ENCODE results near the gene CYB561D2.

Gene CYB561D2

GRCh38 chr3:50374363-50375257 lies 23.9 kb downstream of the CYB561D2 start:
- TF ChIP-seq TCF4 (CRISPR knock-in tag; IDR thresholded peaks at IDR 0.05; ENCODE audit: borderline replicate concordance), result no peak
- no peak for ATAC-seq

DNA sequence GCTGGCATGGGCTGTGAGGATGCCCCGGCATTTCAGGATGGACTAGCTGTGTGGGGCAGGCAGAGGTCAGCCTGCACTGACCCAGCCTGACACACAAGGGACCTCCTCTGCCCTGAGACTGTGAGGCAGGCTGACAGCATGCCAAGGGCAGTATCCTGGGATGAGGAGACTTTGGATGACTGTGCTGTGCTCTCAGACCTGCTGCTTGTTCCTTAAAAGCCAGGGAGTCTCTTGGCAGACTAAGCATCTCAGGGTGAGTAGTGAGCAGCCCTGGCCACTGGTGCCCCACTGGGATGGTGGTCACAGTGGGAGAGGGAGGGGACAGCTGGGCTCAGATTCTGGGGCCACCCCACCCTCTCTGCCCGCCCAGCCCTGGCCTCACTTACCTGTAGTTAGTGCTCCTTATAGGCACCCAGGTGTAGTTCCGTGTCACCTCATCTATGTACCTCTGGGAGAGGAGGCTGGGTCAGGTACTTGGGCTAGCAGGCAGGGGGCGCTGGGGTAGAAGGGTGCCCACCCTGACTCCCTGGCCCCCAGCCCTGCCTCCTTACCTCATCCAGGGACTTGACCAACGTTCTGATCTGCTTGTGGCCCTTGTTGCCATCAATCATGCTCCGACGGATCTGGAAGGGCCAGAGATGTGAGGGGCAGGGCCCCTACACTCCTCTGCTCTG lies 24.7 kb downstream of the CYB561D2 start:
- ATAC-seq, result peak; percentile 9
- TF ChIP-seq ZNF565 (CRISPR knock-in tag; conservative IDR thresholded peaks at IDR 0.05; ENCODE audit: low read depth) (no peak), ZFP3 (CRISPR knock-in tag; IDR thresholded peaks at IDR 0.05) (no peak), ZNF70 (CRISPR knock-in tag; IDR thresholded peaks at IDR 0.05) (no peak), PPARA (CRISPR knock-in tag; IDR thresholded peaks at IDR 0.05; ENCODE audit: borderline replicate concordance) (no peak), ZC3H10 (CRISPR knock-in tag; IDR thresholded peaks at IDR 0.05) (no peak), ISL1 (CRISPR knock-in tag; IDR thresholded peaks at IDR 0.05) (no peak)
- TF ChIP-seq, protein P1, sequence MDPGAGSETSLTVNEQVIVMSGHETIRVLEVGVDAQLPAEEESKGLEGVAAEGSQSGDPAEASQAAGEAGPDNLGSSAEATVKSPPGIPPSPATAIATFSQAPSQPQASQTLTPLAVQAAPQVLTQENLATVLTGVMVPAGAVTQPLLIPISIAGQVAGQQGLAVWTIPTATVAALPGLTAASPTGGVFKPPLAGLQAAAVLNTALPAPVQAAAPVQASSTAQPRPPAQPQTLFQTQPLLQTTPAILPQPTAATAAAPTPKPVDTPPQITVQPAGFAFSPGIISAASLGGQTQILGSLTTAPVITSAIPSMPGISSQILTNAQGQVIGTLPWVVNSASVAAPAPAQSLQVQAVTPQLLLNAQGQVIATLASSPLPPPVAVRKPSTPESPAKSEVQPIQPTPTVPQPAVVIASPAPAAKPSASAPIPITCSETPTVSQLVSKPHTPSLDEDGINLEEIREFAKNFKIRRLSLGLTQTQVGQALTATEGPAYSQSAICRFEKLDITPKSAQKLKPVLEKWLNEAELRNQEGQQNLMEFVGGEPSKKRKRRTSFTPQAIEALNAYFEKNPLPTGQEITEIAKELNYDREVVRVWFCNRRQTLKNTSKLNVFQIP (CRISPR knock-in tag; IDR thresholded peaks at IDR 0.05; ENCODE audit: borderline replicate concordance, low read depth), result no peak
- TF ChIP-seq, protein P2, sequence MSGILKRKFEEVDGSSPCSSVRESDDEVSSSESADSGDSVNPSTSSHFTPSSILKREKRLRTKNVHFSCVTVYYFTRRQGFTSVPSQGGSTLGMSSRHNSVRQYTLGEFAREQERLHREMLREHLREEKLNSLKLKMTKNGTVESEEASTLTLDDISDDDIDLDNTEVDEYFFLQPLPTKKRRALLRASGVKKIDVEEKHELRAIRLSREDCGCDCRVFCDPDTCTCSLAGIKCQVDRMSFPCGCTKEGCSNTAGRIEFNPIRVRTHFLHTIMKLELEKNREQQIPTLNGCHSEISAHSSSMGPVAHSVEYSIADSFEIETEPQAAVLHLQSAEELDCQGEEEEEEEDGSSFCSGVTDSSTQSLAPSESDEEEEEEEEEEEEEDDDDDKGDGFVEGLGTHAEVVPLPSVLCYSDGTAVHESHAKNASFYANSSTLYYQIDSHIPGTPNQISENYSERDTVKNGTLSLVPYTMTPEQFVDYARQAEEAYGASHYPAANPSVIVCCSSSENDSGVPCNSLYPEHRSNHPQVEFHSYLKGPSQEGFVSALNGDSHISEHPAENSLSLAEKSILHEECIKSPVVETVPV (CRISPR knock-in tag; IDR thresholded peaks at IDR 0.05), result no peak

DNA sequence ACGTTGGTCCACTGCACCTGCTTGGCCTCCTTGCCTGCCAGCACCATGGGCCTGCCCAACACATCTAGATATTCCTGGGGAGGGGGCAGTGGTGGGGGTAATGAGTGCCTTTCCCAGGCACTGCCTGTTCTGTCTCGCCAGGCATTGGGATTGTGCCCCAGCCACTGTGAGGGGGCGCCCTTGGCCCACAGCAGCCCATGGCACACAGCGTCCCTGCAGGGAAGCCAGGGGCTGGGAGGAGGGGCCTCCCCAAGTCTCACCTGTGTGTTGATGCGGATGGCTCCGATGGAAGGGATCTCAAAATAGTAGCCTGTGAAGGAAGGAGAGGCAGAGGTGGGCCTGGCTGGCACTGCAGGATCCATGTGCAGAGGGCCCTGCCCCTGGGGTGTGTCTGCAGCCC lies 27.4 kb downstream of the CYB561D2 start:
- TF ChIP-seq ZNF70 (CRISPR knock-in tag; IDR thresholded peaks at IDR 0.05) (no peak), ZFP30 (CRISPR knock-in tag; IDR thresholded peaks at IDR 0.05) (no peak), OSR1 (CRISPR knock-in tag; IDR thresholded peaks at IDR 0.05) (no peak), RARB (CRISPR knock-in tag; IDR thresholded peaks at IDR 0.05) (no peak), ARNTL (CRISPR knock-in tag; IDR thresholded peaks at IDR 0.05; ENCODE audit: borderline replicate concordance, low read depth) (no peak), CSDC2 (CRISPR knock-in tag; IDR thresholded peaks at IDR 0.05) (no peak), ZFP3 (CRISPR knock-in tag; IDR thresholded peaks at IDR 0.05) (no peak), SNAI2 (CRISPR knock-in tag; IDR thresholded peaks at IDR 0.05) (no peak), ESRRG (CRISPR knock-in tag; IDR thresholded peaks at IDR 0.05) (no peak), BACH2 (CRISPR knock-in tag; IDR thresholded peaks at IDR 0.05; ENCODE audit: borderline replicate concordance) (no peak)
- TF ChIP-seq, protein P3, sequence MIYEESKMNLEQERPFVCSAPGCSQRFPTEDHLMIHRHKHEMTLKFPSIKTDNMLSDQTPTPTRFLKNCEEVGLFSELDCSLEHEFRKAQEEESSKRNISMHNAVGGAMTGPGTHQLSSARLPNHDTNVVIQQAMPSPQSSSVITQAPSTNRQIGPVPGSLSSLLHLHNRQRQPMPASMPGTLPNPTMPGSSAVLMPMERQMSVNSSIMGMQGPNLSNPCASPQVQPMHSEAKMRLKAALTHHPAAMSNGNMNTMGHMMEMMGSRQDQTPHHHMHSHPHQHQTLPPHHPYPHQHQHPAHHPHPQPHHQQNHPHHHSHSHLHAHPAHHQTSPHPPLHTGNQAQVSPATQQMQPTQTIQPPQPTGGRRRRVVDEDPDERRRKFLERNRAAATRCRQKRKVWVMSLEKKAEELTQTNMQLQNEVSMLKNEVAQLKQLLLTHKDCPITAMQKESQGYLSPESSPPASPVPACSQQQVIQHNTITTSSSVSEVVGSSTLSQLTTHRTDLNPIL (CRISPR knock-in tag; IDR thresholded peaks at IDR 0.05; ENCODE audit: low read depth), result no peak
- TF ChIP-seq, protein P1 (CRISPR knock-in tag; IDR thresholded peaks at IDR 0.05; ENCODE audit: borderline replicate concordance, low read depth), result no peak
- ATAC-seq, result no peak

- no peak for TF ChIP-seq ZNF8 (CRISPR knock-in tag; IDR thresholded peaks at IDR 0.05)
- no peak for TF ChIP-seq ZFP3 (CRISPR knock-in tag; IDR thresholded peaks at IDR 0.05)
- no peak for TF ChIP-seq ISL1 (CRISPR knock-in tag; IDR thresholded peaks at IDR 0.05)
- TF ChIP-seq OSR1 (CRISPR knock-in tag; IDR thresholded peaks at IDR 0.05), result no peak
- TF ChIP-seq, protein P2 (CRISPR knock-in tag; IDR thresholded peaks at IDR 0.05), result no peak
- TF ChIP-seq ARNTL (CRISPR knock-in tag; IDR thresholded peaks at IDR 0.05; ENCODE audit: borderline replicate concordance, low read depth), result no peak
- no peak for TF ChIP-seq TSHZ2 (CRISPR knock-in tag; IDR thresholded peaks at IDR 0.05)
- TF ChIP-seq TOX (CRISPR knock-in tag; IDR thresholded peaks at IDR 0.05; ENCODE audit: borderline replicate concordance), result no peak
- no peak for TF ChIP-seq ESRRG (CRISPR knock-in tag; IDR thresholded peaks at IDR 0.05)
- TF ChIP-seq CSDC2 (CRISPR knock-in tag; IDR thresholded peaks at IDR 0.05), result no peak
- TF ChIP-seq PPARA (CRISPR knock-in tag; IDR thresholded peaks at IDR 0.05; ENCODE audit: borderline replicate concordance), result no peak
- no peak for ATAC-seq
Measured at GRCh38 chr3:50378757-50379156, 28.1 kb downstream of the CYB561D2 start.
